HG02884 (cell line): ENCODE results near the gene TMEM239.
"Not testable (repeated sequence)": the region's sequence is repeated elsewhere in the genome, so short reads cannot be mapped to it uniquely, and the experiment has no call there.

ENCODE experiments used
- ATAC-seq: cut with Tn5 transposase; IDR thresholded peaks from one replicate; pipeline ENCODE4 v1.9.1; 2021; ENCODE audit warnings: mild to moderate bottlenecking, moderate library complexity; ENCODE audit not compliant: unreplicated experiment

The TMEM239 gene

GRCh38 chr20:2799688-2800520 is 16.3 kb upstream of the TMEM239 start:
- no peak for ATAC-seq

- no peak for ATAC-seq
Observed at GRCh38 chr20:2800521-2801285, 15.5 kb upstream of the TMEM239 start, which contains the start of gene CPXM1. Gene CPXM1 (minus strand): TSS chr20:2800627. CDS start chr20:2800572, 55 bp downstream.

- no peak for ATAC-seq
Observed at GRCh38 chr20:2801286-2801728, 14.9 kb upstream of the TMEM239 start.

- no peak for ATAC-seq
Observed at GRCh38 chr20:2804041-2804828, 11.9 kb upstream of the TMEM239 start.

GRCh38 chr20:2804852-2805688 is 11.1 kb upstream of the TMEM239 start:
- no peak for ATAC-seq

- no peak for ATAC-seq
Observed at GRCh38 chr20:2805689-2806350, 10.3 kb upstream of the TMEM239 start.

GRCh38 chr20:2806351-2806701 is 9.8 kb upstream of the TMEM239 start:
- ATAC-seq = no peak

- ATAC-seq = no peak
Observed at GRCh38 chr20:2807019-2807418, 9.1 kb upstream of the TMEM239 start.

- ATAC-seq = not testable (repeated sequence)
Observed at GRCh38 chr20:2807929-2808328, 8.2 kb upstream of the TMEM239 start.

- ATAC-seq = no peak
Observed at GRCh38 chr20:2809690-2810089, 6.5 kb upstream of the TMEM239 start.

- ATAC-seq = no peak
Observed at GRCh38 chr20:2812189-2812588, 4.0 kb upstream of the TMEM239 start.

GRCh38 chr20:2814076-2814475 is 2.1 kb upstream of the TMEM239 start:
- ATAC-seq = no peak

GRCh38 chr20:2814587-2815051 is 1.5 kb upstream of the TMEM239 start, which contains the start of gene C20orf141:
Gene C20orf141 (plus strand): TSS chr20:2814987. CDS start chr20:2815185, 198 bp downstream.
- ATAC-seq = no peak

- ATAC-seq = no peak
Observed at GRCh38 chr20:2815242-2815900, 793 bp upstream of the TMEM239 start.

- ATAC-seq = no peak
Observed at GRCh38 chr20:2816583-2817340, 598 bp downstream of the TMEM239 start.

GRCh38 chr20:2817341-2817726 is 1.2 kb downstream of the TMEM239 start:
- ATAC-seq = no peak

GRCh38 chr20:2817891-2818595 is 1.9 kb downstream of the TMEM239 start:
- no peak for ATAC-seq
